Keratinocyte (primary cell): ENCODE measurements around the gene CAST. TPM values are rescaled to one million over a fixed set of nuclear protein-coding genes. Genes with fewer than 3 reads are reported as not detected.

Experiments used
- DNase-seq: peaks from one replicate; pipeline ENCODE4 v3.0.0-alpha.2; 2011; ENCODE audit warnings: low read depth, missing footprints, low spot score
- FAIRE-seq: peaks from 2 replicates; lab custom pipeline; 2011; peaks lifted over from hg19 to GRCh38; lab: Jason Lieb, UNC
- H2AFZ ChIP-seq: 2 replicates; pipeline ENCODE4 v1.6.0; 2012; ENCODE audit warnings: low read length, control low read depth, inconsistent platforms; ENCODE audit not compliant: control insufficient read depth
- H3K27ac ChIP-seq: 2 replicates; pipeline ENCODE4 v1.5.1; 2011; ENCODE audit warnings: low read length; ENCODE audit not compliant: control insufficient read depth, insufficient read depth
- H3K27me3 ChIP-seq: 3 replicates; pipeline ENCODE4 v1.6.0; 2011; ENCODE audit warnings: low read length; ENCODE audit not compliant: control insufficient read depth, insufficient read depth; ENCODE audit errors: extremely low read depth
- H3K36me3 ChIP-seq, 2 experiments: 2 replicates in 1 of 2; 3 replicates in 1 of 2; pipeline ENCODE4 v1.5.1; 2011; ENCODE audit warnings: low read length in 2 of 2, mild to moderate bottlenecking in 1 of 2; ENCODE audit not compliant: control insufficient read depth in 2 of 2, insufficient read depth in 2 of 2; ENCODE audit errors: extremely low read depth in 1 of 2
- H3K4me1 ChIP-seq: 3 replicates; pipeline ENCODE4 v1.5.1; 2011; ENCODE audit warnings: low read length; ENCODE audit not compliant: control insufficient read depth, insufficient read depth; ENCODE audit errors: extremely low read depth
- H3K4me2 ChIP-seq: 3 replicates; pipeline ENCODE4 v1.6.0; 2011; ENCODE audit warnings: low read depth, low read length; ENCODE audit not compliant: control insufficient read depth, insufficient read depth; ENCODE audit errors: extremely low read depth
- H3K4me3 ChIP-seq, 3 experiments: fragments of 200-600 bp in 1 of 3; sonication (generic) in 1 of 3; 2 replicates in 2 of 3; 3 replicates in 1 of 3; pipeline ENCODE4 v1.5.1; 2011 to 2016; ENCODE audit warnings: low read length in 3 of 3, mild to moderate bottlenecking in 3 of 3, control low read depth in 2 of 3, inconsistent platforms in 1 of 3, low read depth in 1 of 3, mixed read lengths in 1 of 3, mixed run types in 1 of 3, moderate library complexity in 1 of 3; ENCODE audit not compliant: control insufficient read depth in 2 of 3, insufficient read depth in 2 of 3; ENCODE audit errors: extremely low read depth in 1 of 3
- H3K79me2 ChIP-seq: 2 replicates; pipeline ENCODE4 v1.6.0; 2012; ENCODE audit warnings: low read length; ENCODE audit not compliant: control insufficient read depth, insufficient read depth
- H3K9ac ChIP-seq: 3 replicates; pipeline ENCODE4 v1.6.0; 2011; ENCODE audit warnings: low read length; ENCODE audit not compliant: control insufficient read depth, insufficient read depth; ENCODE audit errors: extremely low read depth
- H3K9me1 ChIP-seq: 3 replicates; pipeline ENCODE4 v1.6.0; 2011; ENCODE audit warnings: low read length; ENCODE audit not compliant: control insufficient read depth, insufficient read depth; ENCODE audit errors: extremely low read depth
- H3K9me3 ChIP-seq: 2 replicates; pipeline ENCODE4 v1.5.1; 2012; ENCODE audit warnings: low read depth, low read length; ENCODE audit not compliant: control insufficient read depth
- H4K20me1 ChIP-seq: 3 replicates; pipeline ENCODE4 v1.6.0; 2011; ENCODE audit warnings: low read length; ENCODE audit not compliant: control insufficient read depth, insufficient read depth; ENCODE audit errors: extremely low read depth
- EZH2 ChIP-seq: IDR thresholded peaks from one replicate; pipeline ENCODE4 v1.6.1; 2012; ENCODE audit warnings: inconsistent platforms, mild to moderate bottlenecking, low read length, moderate library complexity
- dilution Hi-C: fragments of 300-500 bp; cut with MboI; formaldehyde crosslinking; loops from one replicate; pipeline ENCODE4 v1.7.0; 2020; ENCODE audit warnings: low sequenced_read_pairs; ENCODE audit not compliant: extremely low pct_ligation_motif_present
- polyA plus RNA-seq, 5 experiments: library from polyadenylated mRNA; depleted of rRNA in 3 of 5; stranded (reverse) in 3 of 5; stranded (forward) in 1 of 5; unstranded in 1 of 5; fragments of >200 nt; gene quantifications; 1 replicate in 1 of 5; 2 replicates in 3 of 5; 3 replicates in 1 of 5; pipeline versions ENCODE4 v1.2.1 to v1.2.3, GENCODE V29; 2011 to 2012; ENCODE audit warnings: missing spikeins in 2 of 5, low read depth in 1 of 5, low replicate concordance in 1 of 5
- TF ChIP-seq, protein P1 (sequence below), 3 experiments: IDR thresholded peaks in 1 of 3; conservative IDR thresholded peaks in 1 of 3; optimal IDR thresholded peaks in 1 of 3; 2 replicates in 2 of 3; 3 replicates in 1 of 3; pipeline versions ENCODE3 to v1.5.1; 2011; ENCODE audit warnings: low read length in 3 of 3, mild to moderate bottlenecking in 3 of 3, moderate library complexity in 2 of 3, control low read depth in 1 of 3, inconsistent platforms in 1 of 3; ENCODE audit not compliant: insufficient read depth in 2 of 3; ENCODE audit errors: extremely low read depth in 1 of 3

The CAST gene
- polyA plus RNA-seq, 1 donor (not counting 4 experiments of a cell fraction or from before 2014, with no cell fraction given): 238 TPM

DNA sequence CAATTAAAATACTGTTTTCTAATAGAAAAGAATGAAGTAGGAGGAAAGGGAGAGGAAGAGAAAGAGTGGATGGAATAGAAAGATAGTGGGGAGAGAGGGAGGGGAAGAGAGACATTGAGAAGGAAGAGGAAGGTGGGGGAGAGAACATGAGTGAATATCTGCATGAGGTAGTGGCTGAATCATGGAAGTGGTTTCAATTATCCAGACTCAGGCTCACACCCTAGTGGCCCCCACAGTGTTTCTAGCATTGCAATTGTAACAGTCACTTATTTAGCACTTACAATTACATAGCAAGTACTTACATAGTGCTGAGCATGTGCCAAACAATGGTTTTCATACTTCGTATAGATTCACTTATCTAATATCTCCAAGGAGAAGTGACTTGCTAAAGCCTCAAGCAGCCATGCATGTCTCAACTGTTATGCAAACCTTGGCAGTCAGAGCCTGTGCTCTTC, 72.7 kb downstream of the CAST start:
- H3K27me3 ChIP-seq: no peaks in the 10 kb centered on the region
- no peaks in the 10 kb centered on the region for H4K20me1 ChIP-seq
- H3K79me2 ChIP-seq: peaks cover 11% of the 10 kb centered on the region
- no peak overlapping the region for H2AFZ ChIP-seq
- H3K4me3 ChIP-seq: peak overlapping the region in 2 of 3 experiments; percentile 31 to 50
- H3K4me2 ChIP-seq: peak overlapping the region; percentile 92
- TF ChIP-seq, protein P1, sequence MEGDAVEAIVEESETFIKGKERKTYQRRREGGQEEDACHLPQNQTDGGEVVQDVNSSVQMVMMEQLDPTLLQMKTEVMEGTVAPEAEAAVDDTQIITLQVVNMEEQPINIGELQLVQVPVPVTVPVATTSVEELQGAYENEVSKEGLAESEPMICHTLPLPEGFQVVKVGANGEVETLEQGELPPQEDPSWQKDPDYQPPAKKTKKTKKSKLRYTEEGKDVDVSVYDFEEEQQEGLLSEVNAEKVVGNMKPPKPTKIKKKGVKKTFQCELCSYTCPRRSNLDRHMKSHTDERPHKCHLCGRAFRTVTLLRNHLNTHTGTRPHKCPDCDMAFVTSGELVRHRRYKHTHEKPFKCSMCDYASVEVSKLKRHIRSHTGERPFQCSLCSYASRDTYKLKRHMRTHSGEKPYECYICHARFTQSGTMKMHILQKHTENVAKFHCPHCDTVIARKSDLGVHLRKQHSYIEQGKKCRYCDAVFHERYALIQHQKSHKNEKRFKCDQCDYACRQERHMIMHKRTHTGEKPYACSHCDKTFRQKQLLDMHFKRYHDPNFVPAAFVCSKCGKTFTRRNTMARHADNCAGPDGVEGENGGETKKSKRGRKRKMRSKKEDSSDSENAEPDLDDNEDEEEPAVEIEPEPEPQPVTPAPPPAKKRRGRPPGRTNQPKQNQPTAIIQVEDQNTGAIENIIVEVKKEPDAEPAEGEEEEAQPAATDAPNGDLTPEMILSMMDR (optimal IDR thresholded peaks at IDR 0.05 in 1 of 3, IDR thresholded peaks at IDR 0.05 in 1 of 3, conservative IDR thresholded peaks at IDR 0.05 in 1 of 3; ENCODE audit: extremely low read depth in 1 of 3, insufficient read depth in 2 of 3, low read length in 3 of 3): peak in 1 of 3 experiments; percentile 4
- TF ChIP-seq EZH2: no peak
- H3K9ac ChIP-seq: peak overlapping the region; percentile 69
- dilution Hi-C loops: no loop called here
- FAIRE-seq (peak; percentile 92), DNase-seq (peak; percentile 55)
- H3K36me3 ChIP-seq: peaks cover 15% of the 10 kb centered on the region in 2 experiments
- no peaks in the 10 kb centered on the region for H3K9me1 ChIP-seq
- H3K27ac ChIP-seq: peak overlapping the region; percentile 91
- H3K4me1 ChIP-seq: peaks cover 32% of the 10 kb centered on the region
- H3K9me3 ChIP-seq: no peaks in the 10 kb centered on the region

GRCh38 chr5:96736937-96737336, 74.8 kb downstream of the CAST start:
- FAIRE-seq: peak; percentile 73
- H3K4me1 ChIP-seq: peaks cover 32% of the 10 kb centered on the region
- no peak overlapping the region for H3K4me3 ChIP-seq
- no peak overlapping the region for H3K4me2 ChIP-seq
- dilution Hi-C loops: no loop called here
- no peak overlapping the region for H2AFZ ChIP-seq
- H3K27ac ChIP-seq: peak overlapping the region; percentile 31
- TF ChIP-seq EZH2: no peak
- TF ChIP-seq, protein P1 (optimal IDR thresholded peaks at IDR 0.05 in 1 of 3, IDR thresholded peaks at IDR 0.05 in 1 of 3, conservative IDR thresholded peaks at IDR 0.05 in 1 of 3; ENCODE audit: extremely low read depth in 1 of 3, insufficient read depth in 2 of 3, low read length in 3 of 3): no peak
- H3K79me2 ChIP-seq: peaks cover 5% of the 10 kb centered on the region
- H3K36me3 ChIP-seq: peaks cover 22 to 23% of the 10 kb centered on the region in 2 experiments
- no peaks in the 10 kb centered on the region for H4K20me1 ChIP-seq
- no peaks in the 10 kb centered on the region for H3K9me3 ChIP-seq
- no peak for DNase-seq
- no peaks in the 10 kb centered on the region for H3K27me3 ChIP-seq
- H3K9ac ChIP-seq: no peak overlapping the region
- H3K9me1 ChIP-seq: no peaks in the 10 kb centered on the region
